ENCODE data around the gene ATXN1. TPM values are rescaled to one million over a fixed set of nuclear protein-coding genes. Genes with fewer than 3 reads are reported as not detected.

Gene ATXN1
- total and polyA plus RNA-seq, 2 of the 8 experiments (the other 6 are each of a cell fraction or from before 2014, with no cell fraction given): 1.6 to 4.0 TPM

DNA sequence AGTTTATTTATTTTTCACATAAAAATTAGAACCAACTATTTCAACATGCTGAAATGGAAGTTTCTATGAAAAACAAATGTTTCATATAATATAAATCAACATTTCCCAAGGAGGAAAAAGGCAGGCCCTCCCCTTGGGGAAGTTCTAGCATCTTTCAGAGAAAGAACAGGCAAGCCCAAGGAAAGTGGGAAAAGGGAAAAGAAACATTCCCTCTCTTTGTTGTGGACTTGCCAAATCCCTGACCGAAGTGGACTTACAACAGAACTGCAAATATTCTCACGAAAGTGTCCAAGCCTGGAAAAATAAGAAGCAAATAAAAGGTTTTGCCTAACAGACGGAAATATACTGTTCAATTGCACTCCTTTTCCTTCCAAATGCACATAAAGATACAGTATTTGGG lies 214.4 kb downstream of the ATXN1 start:
- TF ChIP-seq HDAC6 (IDR thresholded peaks at IDR 0.05; ENCODE audit: low read depth, low read length): no peak
- no peak for TF ChIP-seq CHD2 (IDR thresholded peaks at IDR 0.05; ENCODE audit: low read length)
- H3K79me2 ChIP-seq (ENCODE audit: control insufficient read depth in 1 of 2, insufficient read depth in 2 of 2, low read length in 2 of 2): no peaks in the 10 kb centered on the region
- H4K8ac ChIP-seq (ENCODE audit: extremely low read depth, insufficient read depth, low read length): no peak overlapping the region
- no peak overlapping the region for H3K23ac ChIP-seq (ENCODE audit: insufficient read length)
- H3K18ac ChIP-seq (ENCODE audit: extremely low read depth, low read length): no peak overlapping the region
- no peak overlapping the region for H3K27ac ChIP-seq (ENCODE audit: low read depth, low read length)
- H2AFZ ChIP-seq (ENCODE audit: low read length): no peak overlapping the region
- no peaks in the 10 kb centered on the region for H3K27me3 ChIP-seq (replicated peaks in 1 of 4; ENCODE audit: control insufficient read depth in 3 of 4, extremely low read depth in 1 of 4, insufficient read depth in 3 of 4, low read length in 3 of 4)
- no peaks in the 10 kb centered on the region for H3K4me1 ChIP-seq (replicated peaks in 1 of 4; ENCODE audit: control insufficient read depth in 3 of 4, insufficient read depth in 4 of 4, low read length in 3 of 4)
- H4K5ac ChIP-seq (ENCODE audit: insufficient read length, low read depth, low read length): no peak overlapping the region
- CTCF ChIA-PET (ENCODE audit: partially characterized antibody): no interaction called here
- no peak overlapping the region for H4K91ac ChIP-seq (replicated peaks; ENCODE audit: insufficient read length, low read length)
- H3K79me1 ChIP-seq (ENCODE audit: low read depth, low read length): no peaks in the 10 kb centered on the region
- no peaks in the 10 kb centered on the region for H3K9me3 ChIP-seq (ENCODE audit: insufficient read depth in 2 of 2, low read depth in 1 of 2, low read length in 1 of 2)
- no peak overlapping the region for H3K4me3 ChIP-seq (ENCODE audit: extremely low read depth in 1 of 4, insufficient read depth in 2 of 4, low read depth in 3 of 4, low read length in 4 of 4)
- H4K20me1 ChIP-seq (replicated peaks in 1 of 2; ENCODE audit: control insufficient read depth in 1 of 2, insufficient read depth in 2 of 2, low read length in 2 of 2): peaks cover 0 to 2% of the 10 kb centered on the region in 2 experiments
- H3K4ac ChIP-seq (replicated peaks; ENCODE audit: insufficient read length, low read depth, low read length): no peak overlapping the region
- DNase-seq (ENCODE audit: low read depth in 1 of 2, low spot score in 2 of 2) (no peak), FAIRE-seq (no peak)
- no peak overlapping the region for H2BK20ac ChIP-seq (ENCODE audit: low read length)
- H3K23me2 ChIP-seq (ENCODE audit: low read depth, low read length): no peaks in the 10 kb centered on the region
- no peak overlapping the region for H2BK12ac ChIP-seq (ENCODE audit: low read depth, low read length)
- no peak overlapping the region for H2BK120ac ChIP-seq (replicated peaks; ENCODE audit: low read depth, low read length)
- no peaks in the 10 kb centered on the region for H3K36me3 ChIP-seq (ENCODE audit: control insufficient read depth in 2 of 4, insufficient read depth in 4 of 4, low read length in 3 of 4)
- H2AK5ac ChIP-seq (ENCODE audit: low read depth, low read length): no peak overlapping the region
- no peak overlapping the region for H3K4me2 ChIP-seq (ENCODE audit: insufficient read depth in 1 of 2, low read depth in 2 of 2, low read length in 2 of 2)
- H2BK5ac ChIP-seq (ENCODE audit: low read depth, low read length): no peak overlapping the region
- POLR2A ChIA-PET (ENCODE audit: partially characterized antibody): no interaction called here
- no peak overlapping the region for H3K56ac ChIP-seq (replicated peaks; ENCODE audit: insufficient read length, low read depth, low read length)
- no peak overlapping the region for H3K14ac ChIP-seq (ENCODE audit: insufficient read length)
- 86% methylated on average over 3 of the region's 3 CpGs; no CpG with 5 or more reads in 1 of the 2 experiments for WGBS, 2 experiments (ENCODE audit: extremely low coverage in 1 of 2, insufficient coverage in 1 of 2, insufficient read length in 1 of 2, insufficient replicate concordance in 2 of 2, low coverage in 1 of 2, low lambda C conversion rate in 2 of 2, missing lambda C conversion rate in 1 of 2)
- H2BK15ac ChIP-seq (ENCODE audit: low read length): no peak overlapping the region
- H3K9ac ChIP-seq (replicated peaks in 1 of 4; ENCODE audit: extremely low read depth in 1 of 4, low read depth in 3 of 4, low read length in 3 of 4): no peak overlapping the region
